Activated T-helper 9 cell treated with anti-CD3 and anti-CD28 coated beads, Interleukin-2, amount 50 U/mL, for 16 hours (primary cell): ENCODE data around the gene SETBP1.

ENCODE experiments used
- DNase-seq: peaks from one replicate; pipeline ENCODE4 v3.0.0-alpha.2; 2020; ENCODE audit warnings: low read depth

The SETBP1 gene

GRCh38 chr18:45112682-45113081, 432.0 kb downstream of the SETBP1 start:
- no peak for DNase-seq

GRCh38 chr18:45116116-45116515, 435.4 kb downstream of the SETBP1 start:
- DNase-seq, result no peak
